GM10248 (cell line): ENCODE data around the gene AADAC.

Source experiments
- CTCF ChIA-PET: fragments of 300-600 bp; sonication (Branson Sonifier 250); formaldehyde crosslinking; extraction: SDS; loops from one replicate; lab custom pipeline; 2021; ENCODE audit warnings: antibody characterized with exemption; lab: Yijun Ruan, JAX
- POLR2A ChIA-PET: fragments of 350-650 bp; sonication (Branson Sonifier 250); formaldehyde crosslinking; extraction: SDS; loops from one replicate; lab custom pipeline; 2020; ENCODE audit warnings: antibody characterized with exemption; lab: Yijun Ruan, JAX
- DNase-seq: peaks from one replicate; pipeline ENCODE4 v3.0.0; 2012; ENCODE audit errors: extremely low spot score
- CTCF ChIP-seq: IDR thresholded peaks from 2 replicates; pipeline ENCODE4 v1.5.1; 2012; ENCODE audit warnings: mild to moderate bottlenecking, low read depth; ENCODE audit errors: extremely low read depth, missing control alignments, control extremely low read depth

Gene AADAC

GRCh38 chr3:151772825-151773480 lies 41.0 kb upstream of the AADAC start:
- ChIA-PET POLR2A (no interaction called here), CTCF (interaction anchor here (1.1 kb wide), 1 partner anchor 9 kb away, joined by 4 read pairs; no protein-coding TSS in a partner anchor)
- DNase-seq, result no peak
- no peak for TF ChIP-seq CTCF

GRCh38 chr3:151774235-151774634 lies 39.7 kb upstream of the AADAC start:
- TF ChIP-seq CTCF, result no peak
- CTCF ChIA-PET, result no interaction called here
- POLR2A ChIA-PET, result no interaction called here
- no peak for DNase-seq

- POLR2A ChIA-PET, result no interaction called here
- CTCF ChIA-PET, result no interaction called here
- TF ChIP-seq CTCF, result no peak
- DNase-seq, result no peak
Measured at GRCh38 chr3:151774910-151775309, 39.0 kb upstream of the AADAC start.

- POLR2A ChIA-PET, result no interaction called here
- no peak for TF ChIP-seq CTCF
- DNase-seq, result no peak
- CTCF ChIA-PET, result no interaction called here
Measured at GRCh38 chr3:151775314-151776258, 38.3 kb upstream of the AADAC start.

GRCh38 chr3:151776259-151776740 lies 37.6 kb upstream of the AADAC start:
- ChIA-PET POLR2A (no interaction called here), CTCF (interaction anchor here (1.2 kb wide), 1 partner anchor 18 kb away, joined by 3 read pairs; no protein-coding TSS in a partner anchor)
- TF ChIP-seq CTCF, result no peak
- DNase-seq, result no peak

- DNase-seq, result no peak
- CTCF ChIA-PET, result no interaction called here
- no peak for TF ChIP-seq CTCF
- POLR2A ChIA-PET, result no interaction called here
Measured at GRCh38 chr3:151777880-151778279, 36.0 kb upstream of the AADAC start.
